Measurements from ENCODE around the gene TTLL9.

The TTLL9 gene

GRCh38 chr20:31859998-31860380 is 10.4 kb upstream of the TTLL9 start:
- Histone ChIP-seq H3K4me3 (ENCODE audit: low read depth, low read length) (peak overlapping the region; percentile 68), H3K36me3 (ENCODE audit: control insufficient read depth, insufficient read depth, low read length) (no peaks in the 10 kb centered on the region), H3K9ac (no peak overlapping the region), H3K9me3 (ENCODE audit: control insufficient read depth, low read length) (no peaks in the 10 kb centered on the region), H3K27me3 (ENCODE audit: control insufficient read depth, insufficient read depth, low read length) (no peaks in the 10 kb centered on the region), H3K4me1 (peaks cover 39% of the 10 kb centered on the region), H3K4me2 (ENCODE audit: low read length) (peak overlapping the region; percentile 90), H3K79me2 (no peaks in the 10 kb centered on the region), H3K27ac (peak overlapping the region; percentile 97), H2AFZ (peak overlapping the region; percentile 5)
- no peak for TF ChIP-seq CTCF (IDR thresholded peaks at IDR 0.05)

GRCh38 chr20:31860390-31861134 is 9.9 kb upstream of the TTLL9 start:
- Histone ChIP-seq H3K9me3 (ENCODE audit: control insufficient read depth, low read length) (no peaks in the 10 kb centered on the region), H3K4me2 (ENCODE audit: low read length) (peak overlapping the region; percentile 90), H3K36me3 (ENCODE audit: control insufficient read depth, insufficient read depth, low read length) (no peaks in the 10 kb centered on the region), H3K79me2 (no peaks in the 10 kb centered on the region), H3K27me3 (ENCODE audit: control insufficient read depth, insufficient read depth, low read length) (no peaks in the 10 kb centered on the region), H3K9ac (peak overlapping the region; percentile 47), H3K4me1 (peaks cover 39% of the 10 kb centered on the region), H3K27ac (peak overlapping the region; percentile 97), H2AFZ (peak overlapping the region; percentile 76), H3K4me3 (ENCODE audit: low read depth, low read length) (peak overlapping the region; percentile 68)
- no peak for TF ChIP-seq CTCF (IDR thresholded peaks at IDR 0.05)

- Histone ChIP-seq H3K4me1 (peaks cover 39% of the 10 kb centered on the region), H3K79me2 (no peaks in the 10 kb centered on the region), H3K9me3 (ENCODE audit: control insufficient read depth, low read length) (no peaks in the 10 kb centered on the region), H3K9ac (peak overlapping the region; percentile 47), H2AFZ (peak overlapping the region; percentile 76), H3K36me3 (ENCODE audit: control insufficient read depth, insufficient read depth, low read length) (no peaks in the 10 kb centered on the region), H3K4me3 (ENCODE audit: low read depth, low read length) (peak overlapping the region; percentile 68), H3K4me2 (ENCODE audit: low read length) (peak overlapping the region; percentile 90), H3K27me3 (ENCODE audit: control insufficient read depth, insufficient read depth, low read length) (no peaks in the 10 kb centered on the region), H3K27ac (peak overlapping the region; percentile 97)
- no peak for TF ChIP-seq CTCF (IDR thresholded peaks at IDR 0.05)
These were observed 9.4 kb upstream of the TTLL9 start for GRCh38 chr20:31861135-31861384.

- Histone ChIP-seq H3K79me2 (no peaks in the 10 kb centered on the region), H3K4me3 (ENCODE audit: low read depth, low read length) (peak overlapping the region; percentile 68), H3K27me3 (ENCODE audit: control insufficient read depth, insufficient read depth, low read length) (no peaks in the 10 kb centered on the region), H3K9ac (peak overlapping the region; percentile 47), H3K27ac (peak overlapping the region; percentile 97), H3K9me3 (ENCODE audit: control insufficient read depth, low read length) (no peaks in the 10 kb centered on the region), H2AFZ (peak overlapping the region; percentile 76), H3K4me1 (peaks cover 39% of the 10 kb centered on the region), H3K4me2 (ENCODE audit: low read length) (peak overlapping the region; percentile 90), H3K36me3 (ENCODE audit: control insufficient read depth, insufficient read depth, low read length) (no peaks in the 10 kb centered on the region)
- no peak for TF ChIP-seq CTCF (IDR thresholded peaks at IDR 0.05)
These were observed 8.9 kb upstream of the TTLL9 start for GRCh38 chr20:31861385-31862156.
